ENCODE data around the gene THADA.

The THADA gene

GRCh38 chr2:43355399-43355798 is 240.4 kb downstream of the THADA start:
- DNase-seq (ENCODE audit: low read depth, low spot score): no peak

- DNase-seq (ENCODE audit: low read depth, low spot score): no peak
Observed at GRCh38 chr2:43349904-43350303, 245.9 kb downstream of the THADA start.

- DNase-seq (ENCODE audit: low read depth, low spot score): no peak
Observed at GRCh38 chr2:43348908-43349661, 246.8 kb downstream of the THADA start.

- no peak for DNase-seq (ENCODE audit: low read depth, low spot score)
Observed at GRCh38 chr2:43347746-43348145, 248.1 kb downstream of the THADA start.

GRCh38 chr2:43346602-43347567 is 249.0 kb downstream of the THADA start:
- no peak for DNase-seq (ENCODE audit: low read depth, low spot score)

GRCh38 chr2:43345872-43346271 is 250.0 kb downstream of the THADA start:
- no peak for DNase-seq (ENCODE audit: low read depth, low spot score)

- DNase-seq (ENCODE audit: low read depth, low spot score): no peak
Observed at GRCh38 chr2:43345391-43345813, 250.4 kb downstream of the THADA start.

- no peak for DNase-seq (ENCODE audit: low read depth, low spot score)
Observed at GRCh38 chr2:43344868-43345373, 250.9 kb downstream of the THADA start.

- no peak for DNase-seq (ENCODE audit: low read depth, low spot score)
Observed at GRCh38 chr2:43343573-43344304, 252.1 kb downstream of the THADA start.

- no peak for DNase-seq (ENCODE audit: low read depth, low spot score)
Observed at GRCh38 chr2:43341959-43342757, 253.7 kb downstream of the THADA start.

- DNase-seq (ENCODE audit: low read depth, low spot score): no peak
Observed at GRCh38 chr2:43340945-43341356, 254.9 kb downstream of the THADA start.

- no peak for DNase-seq (ENCODE audit: low read depth, low spot score)
Observed at GRCh38 chr2:43340066-43340465, 255.8 kb downstream of the THADA start.

GRCh38 chr2:43333656-43334144 is 262.1 kb downstream of the THADA start:
- no peak for DNase-seq (ENCODE audit: low read depth, low spot score)

- no peak for DNase-seq (ENCODE audit: low read depth, low spot score)
Observed at GRCh38 chr2:43333101-43333655, 262.7 kb downstream of the THADA start.

- DNase-seq (ENCODE audit: low read depth, low spot score): no peak
Observed at GRCh38 chr2:43332653-43333052, 263.2 kb downstream of the THADA start.

- no peak for DNase-seq (ENCODE audit: low read depth, low spot score)
Observed at GRCh38 chr2:43331422-43331821, 264.4 kb downstream of the THADA start.

GRCh38 chr2:43329637-43330036 is 266.2 kb downstream of the THADA start:
- DNase-seq (ENCODE audit: low read depth, low spot score): no peak

- DNase-seq (ENCODE audit: low read depth, low spot score): no peak
Observed at GRCh38 chr2:43328832-43329231, 267.0 kb downstream of the THADA start.

- no peak for DNase-seq (ENCODE audit: low read depth, low spot score)
Observed at GRCh38 chr2:43328133-43328532, 267.7 kb downstream of the THADA start.

GRCh38 chr2:43327119-43327518 is 268.7 kb downstream of the THADA start:
- no peak for DNase-seq (ENCODE audit: low read depth, low spot score)
